ENCODE results near the gene SNRNP40. TPM values are rescaled to one million over a fixed set of nuclear protein-coding genes. Genes with fewer than 3 reads are reported as not detected.

SNRNP40 gene
- total RNA-seq, 2 experiments from 2014 or later = 48.4 to 53.7 TPM

- no peaks in the 10 kb centered on the region for H3K4me1 ChIP-seq (ENCODE audit: insufficient read depth, low read length)
- H3K36me3 ChIP-seq (ENCODE audit: insufficient read depth, low read length) = no peaks in the 10 kb centered on the region
- Mint-ChIP-seq H3K4me1 (ENCODE audit: low read depth) (peaks cover 6% of the 10 kb centered on the region), H3K9me3 (no peaks in the 10 kb centered on the region), H3K27me3 (peaks cover 58% of the 10 kb centered on the region), H3K36me3 (ENCODE audit: low read depth) (no peaks in the 10 kb centered on the region), H3K4me3 (no peak overlapping the region), H3K27ac (no peak overlapping the region)
- ChIA-PET POLR2A (no interaction called here), CTCF (no interaction called here)
- no peaks in the 10 kb centered on the region for H3K9me3 ChIP-seq (ENCODE audit: control insufficient read depth in 1 of 2, insufficient read depth in 1 of 2, low read length in 2 of 2)
- ATAC-seq (ENCODE audit: poor library complexity) = no peak
- intact Hi-C loops (cut with DNase I, micrococcal nuclease) = no loop called here
- no peak overlapping the region for H3K27ac ChIP-seq (ENCODE audit: low read depth in 1 of 2, low read length in 2 of 2)
- peaks cover 39 to 40% of the 10 kb centered on the region in 2 experiments for H3K27me3 ChIP-seq (ENCODE audit: control insufficient read depth in 1 of 2, insufficient read depth in 2 of 2, low read length in 2 of 2)
- DNase-seq = no peak
- no peak for TF ChIP-seq CTCF (IDR thresholded peaks at IDR 0.05)
- no peak overlapping the region for H3K4me3 ChIP-seq (ENCODE audit: low read length)
Measured at GRCh38 chr1:31234123-31234708, 62.4 kb downstream of the SNRNP40 start.

- no peaks in the 10 kb centered on the region for H3K36me3 ChIP-seq (ENCODE audit: insufficient read depth, low read length)
- H3K27ac Mint-ChIP-seq = no peak overlapping the region
- H3K27me3 ChIP-seq (ENCODE audit: control insufficient read depth in 1 of 2, insufficient read depth in 2 of 2, low read length in 2 of 2) = peaks cover 25% of the 10 kb centered on the region in 2 experiments
- H3K4me1 Mint-ChIP-seq (ENCODE audit: low read depth) = no peaks in the 10 kb centered on the region
- ChIA-PET POLR2A (no interaction called here), CTCF (no interaction called here)
- no peak for ATAC-seq (ENCODE audit: poor library complexity)
- no peak overlapping the region for H3K27ac ChIP-seq (ENCODE audit: low read depth in 1 of 2, low read length in 2 of 2)
- H3K4me3 ChIP-seq (ENCODE audit: low read length) = no peak overlapping the region
- intact Hi-C loops (cut with DNase I, micrococcal nuclease) = no loop called here
- no peaks in the 10 kb centered on the region for H3K9me3 ChIP-seq (ENCODE audit: control insufficient read depth in 1 of 2, insufficient read depth in 1 of 2, low read length in 2 of 2)
- peaks cover 44% of the 10 kb centered on the region for H3K27me3 Mint-ChIP-seq
- no peak overlapping the region for H3K4me3 Mint-ChIP-seq
- TF ChIP-seq CTCF (IDR thresholded peaks at IDR 0.05) = no peak
- H3K9me3 Mint-ChIP-seq = no peaks in the 10 kb centered on the region
- DNase-seq = no peak
- H3K36me3 Mint-ChIP-seq (ENCODE audit: low read depth) = no peaks in the 10 kb centered on the region
- no peaks in the 10 kb centered on the region for H3K4me1 ChIP-seq (ENCODE audit: insufficient read depth, low read length)
Measured at GRCh38 chr1:31232689-31233088, 63.9 kb downstream of the SNRNP40 start.

GRCh38 chr1:31231802-31232201 lies 64.8 kb downstream of the SNRNP40 start:
- Mint-ChIP-seq H3K27ac (no peak overlapping the region), H3K4me3 (no peak overlapping the region), H3K4me1 (ENCODE audit: low read depth) (no peaks in the 10 kb centered on the region), H3K27me3 (peaks cover 38% of the 10 kb centered on the region), H3K36me3 (ENCODE audit: low read depth) (no peaks in the 10 kb centered on the region), H3K9me3 (no peaks in the 10 kb centered on the region)
- intact Hi-C loops (cut with DNase I, micrococcal nuclease) = no loop called here
- Histone ChIP-seq H3K9me3 (ENCODE audit: control insufficient read depth in 1 of 2, insufficient read depth in 1 of 2, low read length in 2 of 2) (no peaks in the 10 kb centered on the region), H3K27me3 (ENCODE audit: control insufficient read depth in 1 of 2, insufficient read depth in 2 of 2, low read length in 2 of 2) (peaks cover 16% of the 10 kb centered on the region in 2 experiments), H3K4me1 (ENCODE audit: insufficient read depth, low read length) (no peaks in the 10 kb centered on the region), H3K27ac (ENCODE audit: low read depth in 1 of 2, low read length in 2 of 2) (no peak overlapping the region), H3K4me3 (ENCODE audit: low read length) (no peak overlapping the region), H3K36me3 (ENCODE audit: insufficient read depth, low read length) (no peaks in the 10 kb centered on the region)
- ATAC-seq (ENCODE audit: poor library complexity) (no peak), DNase-seq (no peak)
- TF ChIP-seq CTCF (IDR thresholded peaks at IDR 0.05) = no peak
- ChIA-PET CTCF (no interaction called here), POLR2A (no interaction called here)

All from CD4-positive, alpha-beta T cell (primary cell).